ENCODE measurements around the gene TM4SF18.
"Not testable (repeated sequence)": the region's sequence is repeated elsewhere in the genome, so short reads cannot be mapped to it uniquely, and the experiment has no call there.

TM4SF18 gene

DNA sequence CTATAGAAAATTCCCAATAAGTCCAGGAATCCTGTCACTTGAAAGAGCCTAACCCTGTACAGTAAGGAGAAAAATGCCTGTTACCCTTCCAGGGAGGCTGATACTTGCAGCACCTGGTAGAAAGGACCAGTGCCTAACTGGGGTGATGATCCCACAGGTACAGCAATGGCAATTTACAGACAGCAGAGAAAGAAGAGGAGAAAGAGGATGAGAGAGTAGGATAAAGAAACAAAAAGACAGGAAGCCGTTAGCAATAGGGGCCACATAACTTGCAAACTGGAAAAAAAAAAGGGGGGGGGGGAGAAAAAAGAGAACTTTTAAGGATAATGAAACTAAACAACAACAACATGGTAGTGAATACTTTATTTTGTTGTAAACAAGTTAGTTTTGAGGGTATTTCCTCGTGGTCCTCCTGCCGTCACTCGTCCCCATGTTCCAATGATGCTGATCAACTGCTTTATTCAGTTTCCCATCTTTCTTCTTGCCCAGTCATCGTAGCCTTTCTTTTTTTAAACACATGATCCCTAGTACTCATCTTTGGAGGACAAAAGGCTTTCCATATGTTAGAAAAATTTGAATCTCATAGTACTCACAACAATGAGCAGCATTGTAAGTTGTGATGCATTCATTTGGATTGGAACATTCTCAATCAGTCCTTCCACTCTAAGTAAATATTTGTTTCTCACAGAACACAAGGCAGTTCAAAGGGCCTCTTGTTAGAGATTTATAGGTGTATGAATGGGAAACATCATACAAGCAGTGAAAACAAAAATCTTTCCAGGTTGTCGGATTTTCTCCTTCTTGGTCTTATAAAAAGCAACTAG is 35.5 kb upstream of the TM4SF18 start:
- DNase-seq (ENCODE audit: low read depth): no peak

DNA sequence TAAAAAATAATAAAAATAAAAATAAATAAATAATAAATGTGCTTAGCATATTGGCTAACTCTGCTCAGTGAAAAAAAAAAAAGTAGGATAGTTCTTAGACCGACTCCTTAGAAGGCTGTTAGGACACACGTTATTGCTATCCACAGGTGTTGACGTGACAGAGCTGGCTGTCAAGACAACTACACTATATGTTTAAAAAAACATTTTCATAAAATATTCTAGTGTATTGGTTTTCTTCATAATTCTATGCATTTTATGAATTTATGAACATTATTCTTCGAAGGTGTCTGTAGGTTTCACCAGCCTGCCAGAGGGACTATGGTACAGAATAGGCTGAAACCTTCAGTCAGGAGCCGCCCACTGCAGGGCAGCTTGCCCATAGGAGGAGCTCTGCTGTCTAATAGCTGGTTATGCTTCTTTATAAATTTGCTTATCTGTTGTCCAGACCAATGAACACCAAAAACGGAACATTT is 34.8 kb upstream of the TM4SF18 start:
- DNase-seq (ENCODE audit: low read depth): no peak

DNA sequence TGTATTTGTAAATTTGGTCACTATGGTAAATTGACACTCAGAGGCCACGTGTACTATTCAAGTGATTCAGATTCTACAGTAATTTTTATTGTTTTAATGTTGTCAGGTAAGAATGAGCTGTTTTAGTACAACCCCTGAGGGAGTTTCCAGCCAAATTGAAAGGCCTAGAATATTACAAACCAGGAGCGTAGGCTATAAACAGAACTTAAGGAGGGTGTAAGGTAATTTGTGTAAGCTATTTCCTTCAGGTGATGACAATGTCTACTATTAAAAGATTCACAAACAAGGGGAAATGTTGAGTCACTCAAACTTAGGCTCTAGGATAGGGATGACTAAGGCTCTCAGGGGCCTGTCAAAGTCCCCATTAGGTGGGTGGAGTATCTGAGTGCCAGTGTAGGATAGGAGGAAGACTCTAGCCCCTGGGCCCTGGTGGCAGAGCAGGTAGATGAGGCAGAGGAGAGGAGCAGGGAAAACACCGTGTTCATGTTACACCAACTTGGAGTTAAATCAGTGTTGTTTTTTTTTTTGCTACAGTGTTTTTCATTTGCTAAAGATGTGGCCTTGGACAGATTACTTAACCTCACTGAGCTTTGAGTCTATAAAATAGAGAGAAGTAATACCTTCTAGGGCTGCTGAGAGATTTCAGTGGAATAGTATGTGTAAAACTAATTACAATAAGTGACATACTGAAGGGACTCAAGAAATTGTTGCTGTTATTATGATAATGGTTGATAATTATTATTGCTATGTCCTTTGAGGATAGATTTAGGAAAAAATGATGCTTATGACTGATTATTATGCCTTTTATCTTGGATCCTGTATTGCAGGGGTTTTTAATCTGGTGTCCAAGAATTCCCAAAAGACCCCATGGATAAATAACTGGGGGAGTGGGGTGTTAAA is 33.8 kb upstream of the TM4SF18 start:
- DNase-seq (ENCODE audit: low read depth): no peak

DNA sequence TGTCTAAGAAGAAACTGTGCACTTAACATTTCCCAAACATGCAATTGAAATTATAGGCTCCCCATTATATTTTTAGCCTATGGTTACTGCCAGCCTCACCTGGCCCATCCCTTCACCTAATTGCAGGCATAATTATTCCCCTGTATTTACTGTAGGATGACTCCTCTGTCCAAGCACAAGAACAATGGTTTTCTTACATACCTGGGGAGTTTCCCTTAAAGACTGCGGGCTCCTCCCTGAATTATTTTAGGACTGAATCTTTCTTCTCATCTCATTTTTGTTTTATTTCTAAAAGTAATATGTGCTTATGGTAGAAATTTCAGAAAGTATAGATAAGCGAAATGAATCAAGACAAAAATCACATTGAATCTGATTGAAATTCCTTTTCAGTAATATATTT is 32.6 kb upstream of the TM4SF18 start:
- no peak for DNase-seq (ENCODE audit: low read depth)

DNA sequence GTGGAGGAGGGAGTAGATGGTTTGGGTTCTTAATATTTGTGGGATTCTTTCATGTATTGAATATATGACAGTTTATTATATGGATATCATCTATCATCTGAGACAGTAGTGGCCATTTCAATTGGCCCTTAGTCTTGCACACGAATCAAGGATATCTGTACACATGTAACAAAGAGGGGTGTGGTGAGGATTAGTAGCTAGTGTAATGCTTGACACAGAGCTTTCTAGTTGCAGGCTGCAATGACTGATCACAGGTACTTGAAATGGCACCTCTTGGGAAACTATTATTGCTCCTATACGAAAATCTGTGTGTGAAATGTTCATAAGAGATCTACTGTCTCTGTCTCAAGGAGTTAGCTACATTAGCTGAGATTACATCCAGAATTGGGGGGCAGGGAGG is 31.2 kb upstream of the TM4SF18 start:
- DNase-seq (ENCODE audit: low read depth): no peak

DNA sequence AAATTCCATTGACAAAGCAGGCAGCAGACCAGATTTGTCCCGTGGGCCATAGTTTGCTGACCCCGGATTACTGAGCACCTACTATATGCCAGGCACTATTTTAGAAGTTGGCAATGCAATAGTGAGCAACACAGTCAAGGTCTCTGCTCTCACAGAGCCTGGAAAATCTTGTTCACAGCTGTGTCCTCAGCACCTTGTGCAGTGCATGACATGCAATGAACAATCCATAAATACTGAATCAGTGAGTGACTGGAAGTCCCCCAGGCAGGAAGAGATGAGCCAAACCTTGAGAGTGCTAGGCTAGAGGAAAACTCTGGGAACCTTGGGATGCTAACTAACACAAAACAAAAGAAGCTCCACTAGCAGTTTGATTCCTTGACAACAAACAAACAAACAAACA is 29.6 kb upstream of the TM4SF18 start:
- DNase-seq (ENCODE audit: low read depth): no peak

DNA sequence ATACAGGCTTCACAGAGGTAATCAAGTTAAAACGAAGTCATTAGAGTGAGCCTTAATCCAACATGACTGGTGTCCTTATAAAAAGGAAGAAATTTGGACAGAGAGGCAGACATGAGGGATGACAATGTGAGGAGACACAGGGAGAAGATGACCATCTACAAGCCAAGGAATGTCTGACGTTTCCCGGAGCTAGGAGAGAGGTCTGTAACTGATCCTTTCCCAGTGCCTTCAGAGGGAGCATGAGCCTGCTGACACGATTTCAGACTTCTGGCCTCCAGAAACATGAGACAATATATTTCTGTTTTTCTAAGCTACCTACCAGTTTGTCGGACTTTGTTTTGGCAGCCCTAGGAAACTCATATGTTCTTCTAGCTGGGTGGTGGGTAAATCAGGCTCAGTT is 28.9 kb upstream of the TM4SF18 start:
- DNase-seq (ENCODE audit: low read depth): no peak

DNA sequence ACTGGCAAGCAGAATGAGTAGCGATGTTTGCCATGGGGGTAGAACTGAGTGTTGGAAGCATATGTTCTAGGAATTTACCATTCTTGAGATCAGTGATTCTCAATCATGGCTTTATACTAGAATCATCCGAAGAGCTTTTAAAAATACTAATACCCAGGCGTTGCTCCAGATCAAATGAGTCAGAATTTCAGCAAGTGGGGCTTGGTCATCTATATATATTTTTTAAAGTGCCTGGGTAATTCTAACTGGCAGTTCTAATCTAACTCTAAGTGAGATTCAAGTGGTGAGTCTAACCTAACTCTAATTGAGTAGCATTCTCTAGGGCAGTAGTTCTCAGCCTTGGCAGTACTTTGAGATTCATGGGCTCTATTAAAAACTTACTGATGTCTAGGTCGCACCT is 23.2 kb upstream of the TM4SF18 start:
- DNase-seq (ENCODE audit: low read depth): no peak

DNA sequence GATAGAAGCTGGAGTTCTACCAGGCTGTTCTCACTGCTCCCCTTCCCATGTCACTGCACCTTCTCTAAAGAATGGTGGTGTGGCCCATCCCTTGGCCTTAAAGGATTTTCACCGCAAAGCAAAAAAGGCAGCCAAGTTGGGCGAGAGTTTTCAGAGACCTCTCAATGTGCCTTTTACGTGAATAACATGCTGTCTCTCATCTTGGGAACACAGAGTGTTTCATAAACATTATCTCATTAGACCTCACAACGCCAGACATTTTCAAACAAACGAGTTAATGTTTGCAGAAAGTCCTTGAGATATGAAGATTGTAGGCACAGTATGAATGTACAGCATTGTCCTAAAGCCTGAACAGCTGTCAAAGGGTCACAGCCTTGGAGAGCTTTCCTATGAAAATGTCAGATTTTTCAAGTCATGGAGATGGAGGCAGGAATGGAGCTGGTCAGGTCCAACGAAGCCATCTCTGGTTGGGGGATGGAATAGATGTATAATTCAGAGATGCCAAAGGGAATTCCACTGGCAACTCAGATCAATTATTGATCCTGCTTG is 22.7 kb upstream of the TM4SF18 start:
- DNase-seq (ENCODE audit: low read depth): no peak

DNA sequence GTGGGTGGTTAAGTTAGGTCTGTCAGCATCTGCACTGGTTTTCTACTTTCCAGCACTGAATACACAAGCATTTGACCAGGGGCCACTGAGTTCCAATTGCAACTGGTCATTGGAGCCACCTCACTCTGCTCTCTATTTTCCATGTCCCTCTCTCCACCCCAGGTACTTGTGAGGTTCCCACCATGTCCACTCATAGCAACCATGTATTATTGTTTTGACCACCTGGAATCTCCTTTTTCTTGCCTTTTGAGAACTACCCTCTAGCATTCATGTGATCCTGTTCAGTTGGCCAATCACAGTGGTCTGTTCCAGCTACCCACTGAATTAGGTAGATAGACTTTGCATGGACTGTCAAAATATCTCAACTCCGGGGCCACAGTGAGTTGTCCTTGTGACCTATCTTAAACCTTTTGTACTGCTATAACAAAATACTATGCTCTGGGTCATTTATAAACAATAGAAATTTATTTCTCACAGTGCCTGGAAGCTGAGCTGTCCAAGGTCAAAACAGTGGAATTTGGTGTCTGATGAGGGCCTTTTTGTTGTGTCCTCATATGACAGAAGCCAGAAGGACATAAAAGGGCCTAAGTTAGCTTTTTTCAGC is 20.2 kb upstream of the TM4SF18 start:
- DNase-seq (ENCODE audit: low read depth): no peak

DNA sequence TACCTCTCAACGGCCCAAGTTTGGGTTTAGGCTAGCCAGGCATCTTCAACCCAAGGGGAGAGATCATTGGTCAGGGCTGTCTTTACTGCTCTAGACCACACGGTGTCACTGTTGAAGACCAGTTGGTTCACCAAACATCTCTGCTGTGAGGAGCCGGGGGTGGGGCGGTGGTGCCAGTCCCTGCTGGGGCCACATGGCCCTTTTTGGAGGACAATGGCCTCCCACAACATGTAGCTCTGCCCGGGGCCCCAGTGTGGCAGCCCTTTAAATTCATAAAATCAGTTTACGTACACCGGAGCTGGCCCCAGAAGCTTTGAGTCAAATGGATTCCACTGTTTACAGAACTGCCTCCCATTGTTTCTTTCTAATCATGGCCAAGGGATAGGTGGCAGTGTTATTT is 19.1 kb upstream of the TM4SF18 start:
- DNase-seq (ENCODE audit: low read depth): no peak

DNA sequence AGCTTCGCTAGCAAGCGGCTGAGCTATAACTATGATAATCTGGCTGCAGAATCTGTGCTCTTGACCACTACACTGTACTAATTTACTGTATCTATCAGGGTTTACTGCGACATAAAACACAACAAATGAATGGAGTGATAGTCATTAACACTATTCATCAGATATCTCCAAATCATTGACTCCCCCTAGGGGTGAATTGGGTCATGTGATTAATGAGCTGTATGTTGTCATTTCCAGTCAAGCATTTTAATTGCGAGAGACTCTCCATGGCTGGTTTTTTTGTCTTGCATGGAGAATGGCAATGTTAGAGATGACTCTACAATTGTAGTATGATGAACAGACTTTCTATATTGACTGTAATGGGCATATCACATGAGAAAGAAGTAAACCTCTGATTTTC is 10.5 kb upstream of the TM4SF18 start:
- no peak for DNase-seq (ENCODE audit: low read depth)

DNA sequence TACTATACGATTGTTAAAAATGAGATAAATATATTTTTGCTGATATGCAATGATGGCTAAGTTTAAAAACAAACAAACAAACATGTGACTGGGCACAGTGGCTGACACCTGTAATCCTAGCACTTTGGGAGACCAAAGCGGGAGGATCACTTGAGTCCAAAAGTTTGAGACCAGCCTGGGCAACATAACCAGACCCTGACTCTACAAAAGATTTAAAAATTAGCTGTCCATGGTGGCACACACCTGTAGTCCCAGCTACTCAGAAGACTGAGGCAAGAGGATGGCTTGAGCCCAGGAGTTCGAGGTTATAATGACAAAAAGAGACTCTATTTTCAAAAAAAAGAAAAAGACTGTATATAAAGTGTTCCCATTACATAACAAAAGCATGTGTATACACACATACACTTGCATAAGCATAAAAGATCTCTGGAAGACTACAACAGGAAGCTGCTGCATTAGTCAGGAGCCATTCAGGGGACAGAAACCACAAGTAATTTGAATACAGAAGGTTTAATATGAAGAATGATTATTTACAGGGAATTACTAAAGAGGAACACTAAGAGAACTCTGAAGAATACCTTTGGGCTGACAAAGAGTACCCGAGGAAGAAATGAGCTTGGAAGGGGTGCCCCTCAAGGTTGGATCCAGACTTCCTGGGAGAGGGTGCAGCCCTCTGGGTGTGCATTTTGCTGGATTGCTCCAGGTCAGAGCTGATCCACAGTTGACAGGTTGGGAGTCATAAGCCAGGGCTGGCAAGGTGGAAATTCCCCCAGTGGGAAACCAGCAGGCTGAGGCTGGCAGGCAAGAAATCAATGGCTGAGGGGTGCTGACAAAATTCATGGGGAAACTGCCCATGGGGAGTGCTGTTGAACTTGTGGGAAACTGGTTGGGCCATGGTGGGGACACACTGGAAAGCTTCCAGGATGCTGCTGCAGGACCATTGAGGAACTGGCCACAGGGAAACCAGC is 9.3 kb upstream of the TM4SF18 start:
- DNase-seq (ENCODE audit: low read depth): no peak

DNA sequence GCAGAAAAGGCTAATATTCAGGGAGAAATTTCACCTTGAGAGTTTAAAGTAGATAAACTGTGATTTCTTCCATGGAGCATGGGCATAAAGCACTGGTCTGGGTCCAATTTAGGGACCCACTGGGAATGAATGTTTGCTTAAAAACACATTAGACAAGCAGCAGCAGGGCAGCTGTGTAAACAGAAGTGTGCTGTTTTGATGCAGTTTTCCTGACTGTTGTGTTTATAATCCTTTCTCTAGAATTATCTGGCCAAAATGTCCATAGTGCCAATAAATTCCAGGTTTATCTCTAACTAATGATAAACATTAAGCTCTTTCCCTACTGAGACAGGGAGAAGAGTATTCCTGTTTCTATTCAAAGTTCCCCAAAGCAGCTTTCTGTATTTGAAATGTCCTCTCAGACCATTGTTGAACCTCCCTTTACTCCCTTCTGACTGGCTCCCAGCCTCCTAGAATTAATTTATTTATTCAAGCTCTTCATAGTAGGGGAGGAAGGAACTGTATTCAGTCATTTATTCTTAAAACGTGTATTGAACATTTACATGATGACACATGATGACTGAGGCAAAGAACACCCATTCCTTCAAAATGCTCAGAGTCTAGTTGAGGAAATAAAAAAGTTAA is 7.0 kb upstream of the TM4SF18 start:
- DNase-seq (ENCODE audit: low read depth): no peak

DNA sequence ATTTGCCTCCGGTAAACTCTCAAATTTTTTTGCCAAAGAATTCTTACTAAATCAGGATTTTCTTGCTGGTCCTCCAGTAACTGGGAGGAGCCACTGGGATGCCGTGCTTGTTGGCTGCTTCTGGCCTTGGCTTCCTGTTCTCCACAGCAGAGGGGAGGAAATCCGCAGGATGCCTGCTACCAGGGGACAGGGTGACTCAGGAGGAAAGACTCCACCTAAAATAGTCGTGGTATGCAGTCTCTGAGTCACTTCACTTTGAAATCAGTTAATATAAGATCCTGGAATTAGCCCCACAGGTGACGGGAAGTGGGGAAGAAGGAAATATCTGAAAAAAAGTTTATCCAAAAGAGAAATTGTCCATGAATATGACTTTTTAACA is 6.5 kb upstream of the TM4SF18 start:
- DNase-seq (ENCODE audit: low read depth): no peak

DNA sequence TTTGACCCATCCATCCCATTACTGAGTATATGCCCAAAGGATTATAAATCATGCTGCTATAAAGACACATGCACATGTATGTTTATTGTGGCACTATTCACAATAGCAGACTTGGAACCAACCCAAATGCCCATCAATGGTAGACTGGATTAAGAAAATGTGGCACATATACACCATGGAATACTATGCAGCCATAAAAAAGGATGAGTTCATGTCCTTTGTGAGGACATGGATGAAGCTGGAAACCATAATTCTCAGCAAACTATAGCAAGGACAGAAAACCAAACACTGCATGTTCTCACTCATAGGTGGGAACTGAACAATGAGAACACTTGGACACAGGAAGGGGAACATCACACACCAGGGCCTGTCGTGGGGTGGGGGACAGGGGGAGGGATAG is 4.0 kb upstream of the TM4SF18 start:
- not testable (repeated sequence) for DNase-seq (ENCODE audit: low read depth)

DNA sequence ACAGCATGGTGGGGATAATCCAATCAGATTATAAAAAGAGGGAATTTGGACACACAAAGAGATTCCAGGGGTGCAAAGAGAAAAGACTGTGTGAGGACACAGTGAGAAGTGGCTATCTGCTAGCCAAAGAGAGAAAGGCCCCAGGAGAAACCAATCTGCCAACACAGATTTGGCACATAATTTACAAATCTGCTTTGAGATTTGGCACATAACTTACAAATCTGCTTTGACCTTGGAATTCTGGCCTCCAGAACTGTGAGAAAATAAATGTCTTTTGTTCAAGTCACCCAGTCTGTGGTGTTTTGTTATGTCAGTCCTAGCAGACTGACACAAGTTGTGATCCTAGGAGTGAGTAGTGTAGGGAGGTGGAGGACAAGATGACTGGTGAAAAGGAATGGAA is 3.5 kb upstream of the TM4SF18 start:
- DNase-seq (ENCODE audit: low read depth): no peak

DNA sequence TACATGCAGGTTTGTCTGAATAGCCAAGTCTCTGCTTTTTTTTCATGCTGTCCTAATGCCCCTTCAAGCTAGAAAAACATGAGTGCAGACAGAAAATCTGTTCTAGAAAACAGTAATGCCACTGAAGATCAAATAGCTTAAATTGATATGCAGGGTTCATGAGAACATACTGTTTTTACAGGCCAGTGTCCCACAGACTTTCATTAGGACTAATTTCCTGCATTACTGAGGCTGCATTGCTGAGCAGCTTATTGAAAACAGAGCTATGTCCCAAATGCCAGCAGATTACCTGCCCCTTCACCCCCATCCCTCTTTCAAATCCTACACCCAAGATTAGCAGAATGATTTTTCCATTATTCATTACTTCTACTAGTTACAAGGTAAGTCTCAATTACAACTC is 665 bp downstream of the TM4SF18 start:
- DNase-seq (ENCODE audit: low read depth): no peak

DNA sequence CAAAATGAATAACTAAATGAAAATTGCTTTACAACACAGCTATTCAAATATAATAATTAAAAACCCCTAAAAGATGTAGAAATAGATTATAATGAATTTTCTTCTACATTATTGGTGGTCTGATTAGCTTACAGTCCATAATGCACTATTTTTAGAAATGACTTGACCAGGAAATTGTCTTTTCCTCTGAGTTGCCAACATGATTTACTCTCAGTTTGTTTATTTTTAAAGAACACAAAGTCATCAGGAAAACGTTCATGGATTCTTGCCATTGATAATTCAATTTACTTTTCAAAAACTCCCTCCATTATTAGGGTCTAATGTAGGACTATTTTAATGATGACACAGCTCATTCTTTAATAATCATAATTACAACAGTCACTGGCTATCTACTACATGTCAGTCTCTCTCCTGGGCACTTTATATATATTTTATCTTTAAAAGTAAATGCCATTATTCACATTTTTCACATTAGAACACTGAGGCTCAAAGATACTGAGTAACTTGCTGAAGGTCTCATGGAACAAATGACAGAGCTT is 1.1 kb downstream of the TM4SF18 start:
- no peak for DNase-seq (ENCODE audit: low read depth)

DNA sequence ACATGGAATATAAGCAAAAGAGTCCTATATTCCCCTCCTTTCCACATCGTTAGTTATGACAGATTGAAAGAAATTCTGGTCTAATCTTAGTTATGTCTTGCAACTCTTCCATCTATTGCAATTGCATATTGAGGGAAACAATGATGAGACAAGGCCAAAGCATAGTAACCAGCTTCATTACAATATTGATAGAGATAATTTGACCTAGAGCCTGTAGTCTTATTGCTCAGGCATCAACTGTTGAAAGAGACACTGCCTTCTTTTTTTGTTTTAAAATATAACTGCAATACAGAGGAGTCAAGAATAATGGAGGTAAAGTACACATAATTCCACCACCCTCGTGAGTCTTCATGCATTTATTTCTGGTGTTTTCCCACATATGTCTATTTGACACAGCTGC is 2.0 kb downstream of the TM4SF18 start:
- no peak for DNase-seq (ENCODE audit: low read depth)
